ENCODE measurements around the gene CNNM1. TPM values are rescaled to one million over a fixed set of nuclear protein-coding genes. Genes with fewer than 3 reads are reported as not detected.

Gene CNNM1
- total RNA-seq, 1 donor from 2014 or later: 0.56 TPM

GRCh38 chr10:99345350-99345749 lies 16.2 kb downstream of the CNNM1 start:
- no peak for DNase-seq (ENCODE audit: low spot score)
- H4K20me1 ChIP-seq (ENCODE audit: low read depth): no peaks in the 10 kb centered on the region
- peaks cover 20% of the 10 kb centered on the region for H3K4me1 Mint-ChIP-seq
- no peaks in the 10 kb centered on the region for H3K79me2 ChIP-seq (ENCODE audit: low read depth)
- no peak overlapping the region for H3K4me2 ChIP-seq
- peaks cover 4% of the 10 kb centered on the region for H3K27me3 Mint-ChIP-seq (ENCODE audit: insufficient read depth, low read depth)
- TF ChIP-seq EZH2 (IDR thresholded peaks at IDR 0.05) (no peak), EZH2phosphoT487 (IDR thresholded peaks at IDR 0.05) (no peak), CTCF (IDR thresholded peaks at IDR 0.05) (no peak)
- no peaks in the 10 kb centered on the region for H3K36me3 Mint-ChIP-seq
- no peak overlapping the region for H3K4me3 Mint-ChIP-seq
- H3K4me3 ChIP-seq: no peak overlapping the region
- no peak overlapping the region for H3K9ac ChIP-seq
- no peaks in the 10 kb centered on the region for H3K36me3 ChIP-seq
- H3F3A ChIP-seq (ENCODE audit: low read depth): no peaks in the 10 kb centered on the region
- no peaks in the 10 kb centered on the region for H3K9me3 ChIP-seq (ENCODE audit: low read depth)
- H2AFZ ChIP-seq (replicated peaks): no peak overlapping the region
- H3K27ac ChIP-seq: no peak overlapping the region
- H3K9me3 Mint-ChIP-seq: no peaks in the 10 kb centered on the region
- peaks cover 12% of the 10 kb centered on the region for H3K4me1 ChIP-seq
- no peaks in the 10 kb centered on the region for H3K27me3 ChIP-seq
- H3K27ac Mint-ChIP-seq: no peak overlapping the region

GRCh38 chr10:99346247-99346646 lies 17.1 kb downstream of the CNNM1 start:
- Mint-ChIP-seq H3K36me3 (no peaks in the 10 kb centered on the region), H3K27ac (no peak overlapping the region), H3K27me3 (ENCODE audit: insufficient read depth, low read depth) (peaks cover 4% of the 10 kb centered on the region), H3K4me3 (no peak overlapping the region), H3K4me1 (peaks cover 18% of the 10 kb centered on the region), H3K9me3 (no peaks in the 10 kb centered on the region)
- Histone ChIP-seq H3K9ac (no peak overlapping the region), H3K9me3 (ENCODE audit: low read depth) (no peaks in the 10 kb centered on the region), H4K20me1 (ENCODE audit: low read depth) (no peaks in the 10 kb centered on the region), H3K4me2 (no peak overlapping the region), H3K79me2 (ENCODE audit: low read depth) (no peaks in the 10 kb centered on the region), H3K27me3 (no peaks in the 10 kb centered on the region), H3K36me3 (no peaks in the 10 kb centered on the region), H3K27ac (no peak overlapping the region), H2AFZ (replicated peaks) (no peak overlapping the region), H3F3A (ENCODE audit: low read depth) (no peaks in the 10 kb centered on the region), H3K4me1 (peaks cover 12% of the 10 kb centered on the region), H3K4me3 (no peak overlapping the region)
- TF ChIP-seq CTCF (IDR thresholded peaks at IDR 0.05) (no peak), EZH2 (IDR thresholded peaks at IDR 0.05) (no peak), EZH2phosphoT487 (IDR thresholded peaks at IDR 0.05) (no peak)
- no peak for DNase-seq (ENCODE audit: low spot score)

- no peak overlapping the region for H3K4me3 Mint-ChIP-seq
- no peaks in the 10 kb centered on the region for H3K79me2 ChIP-seq (ENCODE audit: low read depth)
- H3K36me3 ChIP-seq: no peaks in the 10 kb centered on the region
- no peak overlapping the region for H3K9ac ChIP-seq
- peaks cover 5% of the 10 kb centered on the region for H3K4me1 Mint-ChIP-seq
- DNase-seq (ENCODE audit: low spot score): no peak
- H3K9me3 ChIP-seq (ENCODE audit: low read depth): no peaks in the 10 kb centered on the region
- H2AFZ ChIP-seq (replicated peaks): no peak overlapping the region
- no peak for TF ChIP-seq CTCF (IDR thresholded peaks at IDR 0.05)
- TF ChIP-seq EZH2phosphoT487 (IDR thresholded peaks at IDR 0.05): no peak
- TF ChIP-seq EZH2 (IDR thresholded peaks at IDR 0.05): no peak
- H3K27ac ChIP-seq: no peak overlapping the region
- H3K9me3 Mint-ChIP-seq: no peaks in the 10 kb centered on the region
- H3F3A ChIP-seq (ENCODE audit: low read depth): no peaks in the 10 kb centered on the region
- no peaks in the 10 kb centered on the region for H3K27me3 ChIP-seq
- H3K36me3 Mint-ChIP-seq: no peaks in the 10 kb centered on the region
- no peak overlapping the region for H3K4me3 ChIP-seq
- H3K27ac Mint-ChIP-seq: no peak overlapping the region
- no peaks in the 10 kb centered on the region for H4K20me1 ChIP-seq (ENCODE audit: low read depth)
- H3K4me2 ChIP-seq: no peak overlapping the region
- H3K4me1 ChIP-seq: no peaks in the 10 kb centered on the region
- H3K27me3 Mint-ChIP-seq (ENCODE audit: insufficient read depth, low read depth): peaks cover 2% of the 10 kb centered on the region
Measured at GRCh38 chr10:99347672-99348071, 18.5 kb downstream of the CNNM1 start.

All from neural progenitor cell (in vitro differentiated cells).